Measurements from ENCODE around the gene BDNF. TPM values are rescaled to one million over a fixed set of nuclear protein-coding genes. Genes with fewer than 3 reads are reported as not detected.
"Not testable (repeated sequence)": the region's sequence is repeated elsewhere in the genome, so short reads cannot be mapped to it uniquely, and the experiment has no call there.

The BDNF gene
- total RNA-seq (2012; rRNA removed), result 0.25 and 1.5 TPM in 2 replicates

- H3K9ac ChIP-seq (ENCODE audit: low read depth, low read length), result peak within 1 kb of the TSS; percentile 94
Observed at GRCh38 chr11:27700351-27701301, at the start of gene BDNF. TSS of gene BDNF (minus strand) at chr11:27700455. CDS start at chr11:27658564, 41,891 bp downstream.

GRCh38 chr11:27740362-27741013 lies 40.2 kb upstream of the BDNF start:
- Histone ChIP-seq H3K36me3 (ENCODE audit: insufficient read depth, low read length) (no peaks in the 10 kb centered on the region), H3K27me3 (ENCODE audit: control insufficient read depth, insufficient read depth, low read length) (peaks cover 55% of the 10 kb centered on the region), H3K4me1 (ENCODE audit: control insufficient read depth, insufficient read depth, low read length) (no peaks in the 10 kb centered on the region), H3K9me3 (replicated peaks; ENCODE audit: low read length) (no peaks in the 10 kb centered on the region), H3K4me2 (ENCODE audit: low read length) (no peak overlapping the region), H3K4me3 (ENCODE audit: low read length) (no peak overlapping the region), H3K9ac (ENCODE audit: low read depth, low read length) (no peak overlapping the region)

More at GRCh38 chr11:27700351-27701301, at the start of gene BDNF:
- H3K4me2 ChIP-seq (ENCODE audit: low read length), result peak within 1 kb of the TSS; percentile 94
- peak within 1 kb of the TSS; percentile 91 for H3K4me3 ChIP-seq (ENCODE audit: low read length)
- H3K27me3 ChIP-seq (ENCODE audit: control insufficient read depth, insufficient read depth, low read length), result peaks cover 5% of the 10 kb centered on the region
- peaks cover 33% of the 10 kb centered on the region for H3K4me1 ChIP-seq (ENCODE audit: control insufficient read depth, insufficient read depth, low read length)
- no peaks in the 10 kb centered on the region for H3K9me3 ChIP-seq (replicated peaks; ENCODE audit: low read length)
- no peaks in the 10 kb centered on the region for H3K36me3 ChIP-seq (ENCODE audit: insufficient read depth, low read length)

DNA sequence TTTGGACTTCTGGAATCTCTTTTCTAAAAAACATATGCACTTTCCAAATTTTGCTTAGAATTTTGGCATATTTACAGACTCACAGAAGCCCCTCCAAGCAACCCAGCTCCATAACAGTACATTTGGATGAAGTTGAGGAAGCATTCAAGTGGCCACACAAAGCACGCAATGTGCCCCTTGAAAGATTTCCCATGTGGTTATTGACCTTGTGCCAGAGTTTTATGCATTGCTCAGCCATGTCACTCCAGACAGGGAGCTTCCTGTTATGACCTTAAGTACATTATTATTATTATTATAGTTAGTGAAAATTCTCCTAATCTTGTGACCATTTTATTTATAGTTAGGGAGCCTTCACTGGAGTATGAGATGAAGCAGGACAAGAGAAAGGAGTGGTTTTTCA lies 35.0 kb upstream of the BDNF start:
- Histone ChIP-seq H3K4me1 (ENCODE audit: control insufficient read depth, insufficient read depth, low read length) (no peaks in the 10 kb centered on the region), H3K4me2 (ENCODE audit: low read length) (no peak overlapping the region), H3K9me3 (replicated peaks; ENCODE audit: low read length) (no peaks in the 10 kb centered on the region), H3K27me3 (ENCODE audit: control insufficient read depth, insufficient read depth, low read length) (peaks cover 44% of the 10 kb centered on the region), H3K36me3 (ENCODE audit: insufficient read depth, low read length) (no peaks in the 10 kb centered on the region), H3K9ac (ENCODE audit: low read depth, low read length) (no peak overlapping the region), H3K4me3 (ENCODE audit: low read length) (no peak overlapping the region)

DNA sequence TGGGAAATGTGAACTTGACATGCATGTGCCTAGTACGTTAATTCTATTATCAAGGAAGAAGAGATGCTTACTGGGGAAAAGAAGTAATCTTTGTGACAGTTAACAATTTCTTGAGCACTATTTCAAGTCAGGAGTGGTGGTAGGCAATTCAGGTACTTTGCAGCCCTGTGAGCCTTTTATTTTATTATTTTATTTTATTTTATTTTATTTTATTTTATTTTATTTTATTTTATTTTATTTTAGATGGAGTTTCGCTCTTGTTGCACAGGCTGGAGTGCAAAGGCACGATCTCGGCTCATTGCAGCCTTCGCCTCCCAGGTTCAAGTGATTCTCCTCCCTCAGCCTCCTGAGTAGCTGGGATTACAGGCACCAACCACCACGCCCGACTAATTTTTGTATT lies 31.5 kb upstream of the BDNF start:
- H3K4me3 ChIP-seq (ENCODE audit: low read length); H3K36me3 ChIP-seq (ENCODE audit: insufficient read depth, low read length); H3K9ac ChIP-seq (ENCODE audit: low read depth, low read length); H3K4me2 ChIP-seq (ENCODE audit: low read length); H3K9me3 ChIP-seq (replicated peaks; ENCODE audit: low read length); H3K4me1 ChIP-seq (ENCODE audit: control insufficient read depth, insufficient read depth, low read length): not testable (repeated sequence)
- peaks cover 49% of the 10 kb centered on the region for H3K27me3 ChIP-seq (ENCODE audit: control insufficient read depth, insufficient read depth, low read length)

GRCh38 chr11:27726981-27727380 lies 26.7 kb upstream of the BDNF start:
- no peak overlapping the region for H3K4me3 ChIP-seq (ENCODE audit: low read length)
- peaks cover 81% of the 10 kb centered on the region for H3K27me3 ChIP-seq (ENCODE audit: control insufficient read depth, insufficient read depth, low read length)
- peaks cover 5% of the 10 kb centered on the region for H3K4me1 ChIP-seq (ENCODE audit: control insufficient read depth, insufficient read depth, low read length)
- no peaks in the 10 kb centered on the region for H3K36me3 ChIP-seq (ENCODE audit: insufficient read depth, low read length)
- no peaks in the 10 kb centered on the region for H3K9me3 ChIP-seq (replicated peaks; ENCODE audit: low read length)
- no peak overlapping the region for H3K4me2 ChIP-seq (ENCODE audit: low read length)
- H3K9ac ChIP-seq (ENCODE audit: low read depth, low read length), result no peak overlapping the region

DNA sequence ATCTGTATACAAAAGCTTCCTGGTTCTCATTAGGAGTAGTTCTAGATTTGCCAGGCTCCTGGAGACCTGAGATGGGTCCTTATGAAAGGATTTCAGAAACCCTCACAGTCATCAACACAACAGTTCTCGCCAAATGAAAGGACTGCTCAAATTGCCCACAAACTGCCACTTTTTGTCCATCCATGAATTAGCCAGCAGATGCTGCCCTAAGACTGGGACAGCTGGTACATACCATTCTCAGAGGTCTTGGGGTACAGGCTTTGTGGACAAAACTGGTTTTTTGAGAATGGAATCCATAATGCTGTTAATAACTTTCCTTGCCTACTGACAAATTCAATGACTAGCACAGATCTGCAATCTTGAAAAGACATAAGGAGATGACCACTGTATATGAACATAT lies 23.4 kb upstream of the BDNF start:
- Histone ChIP-seq H3K4me1 (ENCODE audit: control insufficient read depth, insufficient read depth, low read length) (peaks cover 9% of the 10 kb centered on the region), H3K9me3 (replicated peaks; ENCODE audit: low read length) (no peaks in the 10 kb centered on the region), H3K9ac (ENCODE audit: low read depth, low read length) (no peak overlapping the region), H3K4me2 (ENCODE audit: low read length) (no peak overlapping the region), H3K36me3 (ENCODE audit: insufficient read depth, low read length) (no peaks in the 10 kb centered on the region), H3K27me3 (ENCODE audit: control insufficient read depth, insufficient read depth, low read length) (peaks cover 82% of the 10 kb centered on the region), H3K4me3 (ENCODE audit: low read length) (no peak overlapping the region)

DNA sequence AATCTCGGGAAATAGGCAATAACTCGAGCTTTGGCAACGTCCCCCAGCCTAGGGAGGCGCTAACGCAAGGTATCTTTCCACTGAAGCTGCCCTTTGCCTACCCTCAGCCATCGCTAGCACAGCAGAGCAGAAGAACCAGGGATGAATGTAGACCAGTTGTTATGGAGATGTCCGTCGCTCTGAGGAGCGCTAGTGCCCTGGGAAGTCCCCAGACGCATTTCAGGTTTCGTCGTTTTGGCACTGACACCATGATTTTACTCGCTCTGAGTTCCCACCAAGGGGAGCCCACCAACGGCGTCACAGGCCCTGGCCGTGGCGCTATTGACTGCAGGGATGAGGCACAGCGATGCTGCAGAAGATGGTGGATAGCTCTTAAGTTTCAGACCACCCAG lies 22.7 kb upstream of the BDNF start:
- Histone ChIP-seq H3K4me3 (ENCODE audit: low read length) (peak overlapping the region; percentile 70), H3K27me3 (ENCODE audit: control insufficient read depth, insufficient read depth, low read length) (peaks cover 75% of the 10 kb centered on the region), H3K9me3 (replicated peaks; ENCODE audit: low read length) (no peaks in the 10 kb centered on the region), H3K36me3 (ENCODE audit: insufficient read depth, low read length) (no peaks in the 10 kb centered on the region), H3K9ac (ENCODE audit: low read depth, low read length) (no peak overlapping the region), H3K4me1 (ENCODE audit: control insufficient read depth, insufficient read depth, low read length) (peaks cover 9% of the 10 kb centered on the region), H3K4me2 (ENCODE audit: low read length) (peak overlapping the region; percentile 90)

DNA sequence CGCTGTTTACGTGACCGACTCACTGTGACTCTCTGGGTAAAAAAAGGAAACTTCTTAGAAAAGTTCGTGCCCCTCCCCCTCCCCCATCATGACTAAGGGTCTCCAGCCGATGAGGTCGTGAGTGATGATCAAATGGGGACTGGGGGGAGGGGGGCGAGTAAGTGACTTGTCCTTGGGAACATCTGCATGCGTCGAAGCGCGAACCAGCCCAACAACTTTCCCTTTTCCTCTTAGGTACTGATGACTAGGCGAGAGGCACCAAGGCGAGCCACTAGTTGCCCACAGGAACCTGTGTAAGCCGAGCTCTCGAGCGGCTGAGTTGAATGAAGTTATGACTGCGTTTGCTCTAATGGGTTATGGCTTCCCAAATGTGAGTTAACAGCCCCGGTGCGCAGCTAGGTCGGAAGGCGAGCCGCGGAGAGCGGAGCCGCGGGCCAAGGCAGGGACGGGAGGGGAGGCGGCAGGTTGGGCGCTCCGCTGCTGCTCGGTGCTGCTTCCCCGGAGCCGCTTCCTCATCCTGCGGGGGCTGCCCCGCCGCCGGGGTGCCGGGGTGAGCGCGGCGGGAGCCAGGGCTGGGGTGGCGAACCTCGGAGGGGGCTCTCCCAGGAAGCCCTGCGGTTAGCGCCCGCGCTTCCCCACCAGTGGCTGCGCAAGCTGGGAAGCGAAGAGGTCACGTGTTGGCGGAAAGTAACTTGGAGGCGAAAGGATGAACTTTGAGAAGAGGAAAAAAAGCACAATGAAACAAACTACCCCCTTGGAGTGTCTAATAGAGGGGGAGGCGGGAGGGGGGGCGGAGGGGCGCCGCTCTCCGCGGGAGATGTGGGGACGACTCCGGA lies 22.1 kb upstream of the BDNF start:
- no peak overlapping the region for H3K9ac ChIP-seq (ENCODE audit: low read depth, low read length)

GRCh38 chr11:27721264-27722116 lies 21.2 kb upstream of the BDNF start:
- H3K9ac ChIP-seq (ENCODE audit: low read depth, low read length), result no peak overlapping the region
- H3K9me3 ChIP-seq (replicated peaks; ENCODE audit: low read length), result no peaks in the 10 kb centered on the region
- H3K4me1 ChIP-seq (ENCODE audit: control insufficient read depth, insufficient read depth, low read length), result peaks cover 9% of the 10 kb centered on the region
- H3K27me3 ChIP-seq (ENCODE audit: control insufficient read depth, insufficient read depth, low read length), result peaks cover 70% of the 10 kb centered on the region
- H3K4me2 ChIP-seq (ENCODE audit: low read length), result peak overlapping the region; percentile 90
- no peaks in the 10 kb centered on the region for H3K36me3 ChIP-seq (ENCODE audit: insufficient read depth, low read length)
- H3K4me3 ChIP-seq (ENCODE audit: low read length), result peak overlapping the region; percentile 70

More for the DNA sequence above, 22.1 kb upstream of the BDNF start:
- Histone ChIP-seq H3K4me1 (ENCODE audit: control insufficient read depth, insufficient read depth, low read length) (peaks cover 9% of the 10 kb centered on the region), H3K36me3 (ENCODE audit: insufficient read depth, low read length) (no peaks in the 10 kb centered on the region), H3K4me3 (ENCODE audit: low read length) (peak overlapping the region; percentile 70), H3K4me2 (ENCODE audit: low read length) (peak overlapping the region; percentile 90), H3K27me3 (ENCODE audit: control insufficient read depth, insufficient read depth, low read length) (peaks cover 73% of the 10 kb centered on the region), H3K9me3 (replicated peaks; ENCODE audit: low read length) (no peaks in the 10 kb centered on the region)

DNA sequence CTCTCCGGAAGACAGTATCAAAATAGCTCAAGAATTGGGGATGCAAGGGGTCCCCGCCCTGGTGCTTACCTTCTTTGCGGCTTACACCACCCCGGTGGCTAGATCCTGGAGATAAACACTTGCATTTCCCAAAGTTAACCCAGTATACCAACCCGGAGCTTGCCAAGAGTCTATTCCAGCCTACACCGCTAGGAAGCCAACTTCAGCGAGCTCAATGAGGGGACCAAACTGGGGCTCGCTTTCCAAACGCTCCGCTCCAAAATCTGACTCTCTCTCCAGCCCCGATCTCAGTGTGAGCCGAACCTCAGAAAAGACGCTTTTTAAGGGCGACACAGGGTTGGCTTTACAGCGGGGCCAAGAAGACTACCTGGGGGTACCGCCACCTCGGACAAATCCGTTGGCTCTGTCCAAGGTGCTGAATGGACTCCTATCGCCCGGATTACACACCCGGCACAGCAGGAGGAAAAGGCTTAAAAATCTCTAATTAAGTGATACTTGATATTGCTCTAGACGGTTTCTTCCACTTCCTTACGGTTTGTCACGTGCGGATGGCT lies 20.1 kb upstream of the BDNF start:
- Histone ChIP-seq H3K9ac (ENCODE audit: low read depth, low read length) (no peak overlapping the region), H3K36me3 (ENCODE audit: insufficient read depth, low read length) (no peaks in the 10 kb centered on the region), H3K4me2 (ENCODE audit: low read length) (no peak overlapping the region), H3K27me3 (ENCODE audit: control insufficient read depth, insufficient read depth, low read length) (peaks cover 67% of the 10 kb centered on the region), H3K4me1 (ENCODE audit: control insufficient read depth, insufficient read depth, low read length) (peaks cover 9% of the 10 kb centered on the region), H3K4me3 (ENCODE audit: low read length) (no peak overlapping the region), H3K9me3 (replicated peaks; ENCODE audit: low read length) (no peaks in the 10 kb centered on the region)
